ENCODE measurements around the gene BPIFB1.
A peak's percentile ranks its signal among the peaks of the same experiment; 100 is the strongest.

BPIFB1 gene

DNA sequence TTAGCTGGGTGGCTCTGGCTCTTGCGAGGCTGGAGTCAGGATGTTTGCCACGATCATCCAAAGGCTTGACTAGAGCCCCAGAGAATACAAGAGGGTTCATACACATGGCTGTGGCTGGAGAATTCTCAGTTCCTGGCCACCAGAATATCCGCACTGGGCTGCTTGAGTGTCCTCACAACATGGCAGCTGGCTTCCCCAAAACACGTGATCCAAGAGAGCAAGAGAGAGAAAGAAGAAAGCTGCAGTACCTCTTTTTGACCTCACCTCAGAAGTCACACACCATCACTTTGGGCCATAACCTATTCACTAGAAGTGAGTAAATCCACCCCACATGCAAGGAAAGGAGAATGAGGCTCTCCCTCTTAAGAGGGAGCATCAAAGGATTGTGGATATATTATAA is 21.5 kb upstream of the BPIFB1 start:
- Histone ChIP-seq H3K36me3 (replicated peaks) (no peaks in the 10 kb centered on the region), H3K4me3 (ENCODE audit: low read depth, low read length) (no peak overlapping the region), H3K27me3 (replicated peaks) (no peaks in the 10 kb centered on the region), H3K27ac (no peak overlapping the region)
- TF ChIP-seq, protein P1, sequence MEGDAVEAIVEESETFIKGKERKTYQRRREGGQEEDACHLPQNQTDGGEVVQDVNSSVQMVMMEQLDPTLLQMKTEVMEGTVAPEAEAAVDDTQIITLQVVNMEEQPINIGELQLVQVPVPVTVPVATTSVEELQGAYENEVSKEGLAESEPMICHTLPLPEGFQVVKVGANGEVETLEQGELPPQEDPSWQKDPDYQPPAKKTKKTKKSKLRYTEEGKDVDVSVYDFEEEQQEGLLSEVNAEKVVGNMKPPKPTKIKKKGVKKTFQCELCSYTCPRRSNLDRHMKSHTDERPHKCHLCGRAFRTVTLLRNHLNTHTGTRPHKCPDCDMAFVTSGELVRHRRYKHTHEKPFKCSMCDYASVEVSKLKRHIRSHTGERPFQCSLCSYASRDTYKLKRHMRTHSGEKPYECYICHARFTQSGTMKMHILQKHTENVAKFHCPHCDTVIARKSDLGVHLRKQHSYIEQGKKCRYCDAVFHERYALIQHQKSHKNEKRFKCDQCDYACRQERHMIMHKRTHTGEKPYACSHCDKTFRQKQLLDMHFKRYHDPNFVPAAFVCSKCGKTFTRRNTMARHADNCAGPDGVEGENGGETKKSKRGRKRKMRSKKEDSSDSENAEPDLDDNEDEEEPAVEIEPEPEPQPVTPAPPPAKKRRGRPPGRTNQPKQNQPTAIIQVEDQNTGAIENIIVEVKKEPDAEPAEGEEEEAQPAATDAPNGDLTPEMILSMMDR (IDR thresholded peaks at IDR 0.05; ENCODE audit: low read depth, low read length, missing control alignments), result no peak
- in situ Hi-C loops (cut with HindIII; ENCODE audit: low pct_ligation_motif_present, low sequenced_read_pairs), result no loop called here
- no peak for DNase-seq

DNA sequence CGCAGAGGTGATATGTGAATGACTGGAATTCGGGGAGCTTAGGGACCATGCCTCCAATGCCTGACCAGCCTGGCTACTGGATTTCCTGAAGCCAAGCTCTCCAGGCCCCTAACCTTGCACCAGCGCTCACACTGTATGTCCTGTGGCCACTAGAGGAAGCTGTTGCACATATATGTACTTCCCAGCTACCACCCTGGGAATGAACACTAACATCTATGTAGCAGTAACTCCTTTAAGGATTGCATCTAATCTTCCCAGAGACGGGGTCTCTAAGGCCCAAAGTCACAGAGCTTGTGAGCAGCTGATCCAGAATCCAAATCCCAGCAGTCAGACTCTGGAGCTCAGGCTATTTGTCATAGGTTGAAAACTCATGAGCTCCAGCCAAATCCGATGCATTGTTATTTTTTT is 20.4 kb upstream of the BPIFB1 start:
- H3K36me3 ChIP-seq (replicated peaks), result no peaks in the 10 kb centered on the region
- H3K4me3 ChIP-seq (ENCODE audit: low read depth, low read length), result no peak overlapping the region
- TF ChIP-seq, protein P1 (IDR thresholded peaks at IDR 0.05; ENCODE audit: low read depth, low read length, missing control alignments), result peak; percentile 80
- peak; percentile 52 for DNase-seq
- H3K27me3 ChIP-seq (replicated peaks), result no peaks in the 10 kb centered on the region
- in situ Hi-C loops (cut with HindIII; ENCODE audit: low pct_ligation_motif_present, low sequenced_read_pairs), result no loop called here
- no peak overlapping the region for H3K27ac ChIP-seq

DNA sequence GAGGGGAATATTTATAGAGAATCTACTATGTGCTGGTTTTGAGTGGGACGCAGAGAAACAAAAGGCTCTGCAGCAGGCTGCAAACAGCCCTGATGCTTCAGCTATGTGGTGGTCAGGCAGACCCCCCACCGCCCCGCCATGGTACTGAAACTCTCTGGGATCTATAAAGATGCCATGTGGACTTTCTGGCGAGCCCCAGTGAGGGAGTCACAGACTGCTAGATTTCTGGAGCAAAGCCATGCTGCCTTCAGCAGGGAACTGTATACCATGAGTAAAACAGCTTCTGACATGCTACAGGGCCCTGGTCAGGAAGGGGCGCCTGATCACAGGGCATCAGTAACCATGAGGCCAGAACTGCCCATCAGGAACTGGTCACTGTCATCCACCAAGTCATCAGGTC is 19.2 kb upstream of the BPIFB1 start:
- no peak overlapping the region for H3K27ac ChIP-seq
- no peak for DNase-seq
- H3K36me3 ChIP-seq (replicated peaks), result no peaks in the 10 kb centered on the region
- no peak overlapping the region for H3K4me3 ChIP-seq (ENCODE audit: low read depth, low read length)
- H3K27me3 ChIP-seq (replicated peaks), result no peaks in the 10 kb centered on the region
- in situ Hi-C loops (cut with HindIII; ENCODE audit: low pct_ligation_motif_present, low sequenced_read_pairs), result no loop called here
- TF ChIP-seq, protein P1 (IDR thresholded peaks at IDR 0.05; ENCODE audit: low read depth, low read length, missing control alignments), result no peak

DNA sequence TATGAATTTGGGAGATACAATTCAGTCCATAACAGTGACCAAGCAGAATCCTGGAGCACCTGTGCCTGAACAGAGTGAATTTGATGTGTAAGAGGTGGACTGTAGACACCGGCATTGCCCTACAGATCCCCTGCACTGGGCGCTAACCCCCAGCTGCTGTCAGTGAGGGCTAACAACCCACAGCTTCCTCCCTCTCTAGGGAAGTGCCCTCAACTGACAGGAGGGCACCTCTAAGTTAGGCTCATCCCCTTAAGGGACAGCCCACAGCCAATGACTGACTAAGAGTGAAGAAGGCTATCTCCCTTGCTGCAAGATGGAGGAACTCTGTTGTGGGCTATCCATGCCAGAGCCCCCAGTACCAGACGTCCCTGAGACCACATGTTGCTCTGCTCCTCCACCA is 15.3 kb upstream of the BPIFB1 start:
- Histone ChIP-seq H3K36me3 (replicated peaks) (no peaks in the 10 kb centered on the region), H3K4me3 (ENCODE audit: low read depth, low read length) (no peak overlapping the region), H3K27ac (no peak overlapping the region), H3K27me3 (replicated peaks) (no peaks in the 10 kb centered on the region)
- DNase-seq, result no peak
- in situ Hi-C loops (cut with HindIII; ENCODE audit: low pct_ligation_motif_present, low sequenced_read_pairs), result no loop called here
- TF ChIP-seq, protein P1 (IDR thresholded peaks at IDR 0.05; ENCODE audit: low read depth, low read length, missing control alignments), result no peak

DNA sequence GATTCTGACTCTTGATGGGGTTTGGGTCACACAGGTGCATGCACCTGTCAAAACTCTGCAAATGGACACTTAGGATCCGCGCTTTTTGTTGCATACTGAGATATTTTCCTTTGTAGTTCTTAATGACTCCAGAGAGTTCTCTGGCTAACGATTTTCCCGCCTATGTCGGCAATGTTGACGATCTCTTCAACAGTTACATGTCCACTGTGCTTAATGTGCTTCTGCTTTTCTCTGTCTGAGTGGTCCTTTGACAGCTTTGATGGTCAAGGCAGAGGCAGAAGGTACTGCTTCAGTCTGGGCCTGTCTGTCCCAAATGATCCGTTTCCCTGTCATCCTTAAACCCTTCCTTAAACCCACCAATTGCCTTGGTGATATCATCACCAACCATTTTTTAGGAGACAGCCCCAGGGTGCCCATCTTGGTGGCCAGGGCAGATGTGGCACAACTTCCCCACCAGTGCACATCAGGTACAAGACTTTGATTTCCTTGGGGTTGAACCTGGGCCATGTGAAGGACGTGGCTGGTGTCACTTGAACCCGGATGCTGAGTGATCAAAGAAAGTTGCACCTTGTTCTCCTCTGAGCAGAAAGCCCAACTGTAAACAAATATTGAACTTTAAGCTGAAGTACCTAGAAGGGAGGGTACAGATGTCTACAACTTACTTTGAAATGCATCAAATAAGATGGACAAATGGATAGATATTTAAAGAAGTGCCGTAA is 10.7 kb upstream of the BPIFB1 start:
- H3K4me3 ChIP-seq (ENCODE audit: low read depth, low read length), result no peak overlapping the region
- no peaks in the 10 kb centered on the region for H3K36me3 ChIP-seq (replicated peaks)
- in situ Hi-C loops (cut with HindIII; ENCODE audit: low pct_ligation_motif_present, low sequenced_read_pairs), result no loop called here
- H3K27me3 ChIP-seq (replicated peaks), result no peaks in the 10 kb centered on the region
- DNase-seq, result no peak
- no peak overlapping the region for H3K27ac ChIP-seq
- TF ChIP-seq, protein P1 (IDR thresholded peaks at IDR 0.05; ENCODE audit: low read depth, low read length, missing control alignments), result no peak

Measured in brain microvascular endothelial cell (primary cell).